DND-41 (cell line): ENCODE results near the gene HIP1.

Experiments used
- ATAC-seq: fragments of 200-7000 bp; cut with Tn5 transposase; 3 replicates; pipeline ENCODE4 v1.9.1; 2021; ENCODE audit warnings: low read depth; ENCODE audit not compliant: insufficient read depth
- DNase-seq: peaks from one replicate; pipeline ENCODE4 v3.0.0-alpha.2; 2020
- H2AFZ ChIP-seq: 2 replicates; pipeline ENCODE4 v1.6.0; 2012; ENCODE audit warnings: low read depth, low read length
- H3K27ac ChIP-seq: 2 replicates; pipeline ENCODE4 v1.5.1; 2012; ENCODE audit warnings: low read length, inconsistent platforms
- H3K27me3 ChIP-seq: fragments of 200-600 bp; sonication (generic); 2 replicates; pipeline ENCODE4 v1.6.0; 2012; ENCODE audit warnings: low read length, mild to moderate bottlenecking, inconsistent platforms; ENCODE audit not compliant: insufficient read depth, poor library complexity
- H3K36me3 ChIP-seq: 2 replicates; pipeline ENCODE4 v1.5.1; 2012; ENCODE audit warnings: low read length, inconsistent platforms; ENCODE audit not compliant: insufficient read depth
- H3K4me1 ChIP-seq: 2 replicates; pipeline ENCODE4 v1.5.1; 2012; ENCODE audit warnings: mild to moderate bottlenecking, low read length; ENCODE audit not compliant: insufficient read depth
- H3K4me2 ChIP-seq: 2 replicates; pipeline ENCODE4 v1.6.0; 2012; ENCODE audit warnings: mild to moderate bottlenecking, moderate library complexity, low read length, inconsistent platforms; ENCODE audit not compliant: insufficient read depth
- H3K4me3 ChIP-seq, 2 experiments: fragments of 200-600 bp in 1 of 2; shearing (Covaris generic) in 1 of 2; 2 replicates each; pipeline ENCODE4 v1.5.1; 2012 to 2016; ENCODE audit warnings: inconsistent platforms in 2 of 2, low read length in 2 of 2, mild to moderate bottlenecking in 2 of 2, low read depth in 1 of 2, moderate library complexity in 1 of 2
- H3K79me2 ChIP-seq: 2 replicates; pipeline ENCODE4 v1.6.0; 2012; ENCODE audit warnings: low read length, inconsistent platforms; ENCODE audit not compliant: insufficient read depth
- H3K9ac ChIP-seq: 2 replicates; pipeline ENCODE4 v1.6.0; 2012; ENCODE audit warnings: low read depth, mild to moderate bottlenecking, inconsistent platforms, low read length, moderate library complexity
- H3K9me3 ChIP-seq: 2 replicates; pipeline ENCODE4 v1.5.1; 2012; ENCODE audit warnings: low read length, moderate library complexity, mild to moderate bottlenecking, inconsistent platforms; ENCODE audit not compliant: insufficient read depth, severe bottlenecking
- H4K20me1 ChIP-seq: 2 replicates; pipeline ENCODE4 v1.6.0; 2012; ENCODE audit warnings: low read length; ENCODE audit not compliant: insufficient read depth
- CTCF ChIP-seq: IDR thresholded peaks from 2 replicates; pipeline ENCODE4 v1.5.1; 2012; ENCODE audit warnings: borderline replicate concordance, low read length, moderate library complexity, mild to moderate bottlenecking; ENCODE audit not compliant: poor library complexity, severe bottlenecking; ENCODE audit errors: extremely low read depth
- EZH2 ChIP-seq: IDR thresholded peaks from 3 replicates; pipeline ENCODE4 v1.6.1; 2012; ENCODE audit warnings: borderline replicate concordance, low read depth, mild to moderate bottlenecking, moderate library complexity, low read length, inconsistent platforms; ENCODE audit not compliant: severe bottlenecking

The HIP1 gene

GRCh38 chr7:75662579-75663301, 76.0 kb downstream of the HIP1 start:
- Histone ChIP-seq H3K9me3 (no peaks in the 10 kb centered on the region), H2AFZ (no peak overlapping the region)

GRCh38 chr7:75660566-75661215, 78.0 kb downstream of the HIP1 start:
- no peak overlapping the region for H3K9ac ChIP-seq
- no peaks in the 10 kb centered on the region for H4K20me1 ChIP-seq
- H3K27me3 ChIP-seq = no peaks in the 10 kb centered on the region
- no peaks in the 10 kb centered on the region for H3K79me2 ChIP-seq
- H3K4me1 ChIP-seq = no peaks in the 10 kb centered on the region
- ATAC-seq (no peak), DNase-seq (no peak)
- no peak overlapping the region for H3K27ac ChIP-seq
- no peaks in the 10 kb centered on the region for H3K9me3 ChIP-seq
- no peak overlapping the region for H3K4me3 ChIP-seq
- TF ChIP-seq CTCF = no peak
- TF ChIP-seq EZH2 = no peak
- no peaks in the 10 kb centered on the region for H3K36me3 ChIP-seq
- H2AFZ ChIP-seq = no peak overlapping the region
- H3K4me2 ChIP-seq = no peak overlapping the region

More at GRCh38 chr7:75662579-75663301, 76.0 kb downstream of the HIP1 start:
- TF ChIP-seq EZH2 = no peak
- TF ChIP-seq CTCF = no peak
- no peak overlapping the region for H3K4me2 ChIP-seq
- no peaks in the 10 kb centered on the region for H3K79me2 ChIP-seq
- H3K27me3 ChIP-seq = no peaks in the 10 kb centered on the region
- no peaks in the 10 kb centered on the region for H4K20me1 ChIP-seq
- no peak overlapping the region for H3K4me3 ChIP-seq
- ATAC-seq = no peak
- H3K4me1 ChIP-seq = no peaks in the 10 kb centered on the region
- H3K9ac ChIP-seq = no peak overlapping the region
- no peaks in the 10 kb centered on the region for H3K36me3 ChIP-seq
- no peak overlapping the region for H3K27ac ChIP-seq
- DNase-seq = no peak

GRCh38 chr7:75658802-75659201, 79.9 kb downstream of the HIP1 start:
- Histone ChIP-seq H3K27ac (no peak overlapping the region), H2AFZ (no peak overlapping the region), H3K4me3 (no peak overlapping the region), H3K9ac (no peak overlapping the region), H3K79me2 (no peaks in the 10 kb centered on the region), H3K4me2 (no peak overlapping the region), H4K20me1 (no peaks in the 10 kb centered on the region), H3K36me3 (no peaks in the 10 kb centered on the region), H3K9me3 (no peaks in the 10 kb centered on the region), H3K27me3 (no peaks in the 10 kb centered on the region), H3K4me1 (no peaks in the 10 kb centered on the region)
- TF ChIP-seq EZH2 (no peak), CTCF (no peak)
- DNase-seq (no peak), ATAC-seq (no peak)
